Ectodermal cell (in vitro differentiated cells): ENCODE measurements around the gene KCND1.
A peak's percentile ranks its signal among the peaks of the same experiment; 100 is the strongest.

Source experiments
- H3K27ac ChIP-seq: 2 replicates; pipeline ENCODE4 v1.7.0; 2013; ENCODE audit warnings: mild to moderate bottlenecking, low read depth, low read length; ENCODE audit not compliant: insufficient read depth, poor library complexity, severe bottlenecking
- H3K27me3 ChIP-seq: 2 replicates; pipeline ENCODE4 v1.7.0; 2013; ENCODE audit warnings: mild to moderate bottlenecking, low read length; ENCODE audit not compliant: insufficient read depth, control insufficient read depth, poor library complexity, severe bottlenecking
- H3K36me3 ChIP-seq: one replicate; pipeline ENCODE4 v1.7.0; 2013; ENCODE audit warnings: low read length; ENCODE audit not compliant: control insufficient read depth, insufficient read depth
- H3K4me1 ChIP-seq: one replicate; pipeline ENCODE4 v1.7.0; 2013; ENCODE audit warnings: low read length; ENCODE audit not compliant: control insufficient read depth, insufficient read depth
- H3K4me3 ChIP-seq: 2 replicates; pipeline ENCODE4 v1.7.0; 2013; ENCODE audit warnings: low read depth, low read length, control low read depth; ENCODE audit not compliant: insufficient read depth
- H3K9me3 ChIP-seq: 2 replicates; pipeline ENCODE4 v1.7.0; 2013; ENCODE audit warnings: mild to moderate bottlenecking, low read length, moderate library complexity; ENCODE audit not compliant: control insufficient read depth
- WGBS, 2 experiments: methylation state at CpG; one replicate each; pipeline ENCODE4 v1.1.7; 2013; ENCODE audit warnings: missing lambda C conversion rate in 2 of 2; 5-methylcytosine and 5-hydroxymethylcytosine counted together

The KCND1 gene

GRCh38 chrX:48924270-48924669 lies 47.4 kb downstream of the KCND1 start:
- Histone ChIP-seq H3K36me3 (no peaks in the 10 kb centered on the region), H3K4me1 (peaks cover 5% of the 10 kb centered on the region), H3K9me3 (no peaks in the 10 kb centered on the region), H3K27me3 (no peaks in the 10 kb centered on the region), H3K4me3 (no peak overlapping the region), H3K27ac (no peak overlapping the region)
- 96 to 97% methylated on average over 5 of the region's 5 CpGs for WGBS, 2 experiments

GRCh38 chrX:48923771-48924170 lies 47.9 kb downstream of the KCND1 start:
- WGBS, 2 experiments = 96 to 97% methylated on average over 13 of the region's 13 CpGs
- no peaks in the 10 kb centered on the region for H3K36me3 ChIP-seq
- H3K27me3 ChIP-seq = no peaks in the 10 kb centered on the region

DNA sequence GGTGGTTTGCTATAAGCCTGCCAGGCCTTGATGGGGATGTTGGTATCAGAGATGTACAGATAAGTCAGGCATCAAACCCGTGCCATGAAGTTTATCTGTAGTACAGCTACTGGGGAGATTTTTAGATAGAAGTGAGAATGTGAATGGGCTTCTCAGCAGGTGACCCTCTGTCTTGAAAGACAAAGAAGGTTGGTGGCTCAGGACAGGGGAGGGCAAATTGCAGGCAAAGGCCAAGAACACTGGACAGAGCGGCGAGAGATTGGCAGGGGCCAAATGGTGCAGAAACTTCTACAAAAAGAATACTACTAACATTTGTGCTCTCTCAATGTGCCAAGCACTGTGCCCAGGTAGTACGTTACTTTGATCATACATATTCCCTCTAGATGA lies 50.9 kb downstream of the KCND1 start:
- Histone ChIP-seq H3K27me3 (no peaks in the 10 kb centered on the region), H3K4me1 (no peaks in the 10 kb centered on the region), H3K36me3 (no peaks in the 10 kb centered on the region), H3K4me3 (no peak overlapping the region), H3K27ac (no peak overlapping the region), H3K9me3 (no peaks in the 10 kb centered on the region)
- 60 to 61% methylated on average over 4 of the region's 4 CpGs for WGBS, 2 experiments

More at GRCh38 chrX:48923771-48924170, 47.9 kb downstream of the KCND1 start:
- Histone ChIP-seq H3K9me3 (no peaks in the 10 kb centered on the region), H3K27ac (no peak overlapping the region), H3K4me3 (no peak overlapping the region), H3K4me1 (peaks cover 5% of the 10 kb centered on the region)

DNA sequence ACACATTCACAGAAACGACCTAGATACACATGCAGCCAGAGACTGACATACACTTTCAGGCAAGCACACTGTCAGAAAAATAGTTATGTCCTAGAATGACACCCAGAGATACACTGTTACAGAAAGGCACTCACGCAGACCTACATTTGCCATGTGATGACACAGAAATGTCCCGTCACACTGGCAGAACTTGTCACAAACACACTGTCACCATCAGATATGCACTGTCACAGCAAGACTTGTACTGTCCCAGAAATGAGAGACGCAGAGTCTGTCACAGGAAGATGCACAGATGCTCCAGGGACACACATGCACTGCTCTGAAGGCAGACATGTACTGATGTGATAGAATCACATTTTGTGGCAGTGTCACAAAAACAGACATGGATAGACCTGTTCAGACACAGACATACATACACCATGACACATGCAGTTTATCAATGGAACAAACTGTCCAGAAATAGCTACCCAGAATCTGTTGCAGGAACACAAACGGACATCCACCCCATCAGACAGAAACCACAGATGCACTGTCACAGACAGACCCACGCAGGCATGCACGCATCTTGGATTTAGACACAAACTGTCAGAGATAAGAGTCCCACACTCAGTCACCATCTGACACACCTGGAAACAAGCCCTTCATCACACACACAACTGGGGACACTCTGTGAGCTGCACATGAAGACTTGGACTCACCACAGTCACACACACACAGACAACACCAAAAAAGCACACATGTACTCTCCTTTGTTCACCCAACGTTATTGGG lies 51.5 kb downstream of the KCND1 start:
- WGBS, 2 experiments = 67 to 68% methylated on average over 8 of the region's 8 CpGs
- H3K27me3 ChIP-seq = no peaks in the 10 kb centered on the region
- no peak overlapping the region for H3K27ac ChIP-seq
- H3K4me1 ChIP-seq = no peaks in the 10 kb centered on the region
- H3K4me3 ChIP-seq = no peak overlapping the region
- H3K36me3 ChIP-seq = no peaks in the 10 kb centered on the region
- H3K9me3 ChIP-seq = no peaks in the 10 kb centered on the region

GRCh38 chrX:48919360-48919841 lies 52.2 kb downstream of the KCND1 start:
- WGBS, 2 experiments = 2% methylated on average over 15 of the region's 15 CpGs
- Histone ChIP-seq H3K27ac (peak overlapping the region; percentile 86), H3K4me3 (peak overlapping the region; percentile 31), H3K4me1 (no peaks in the 10 kb centered on the region), H3K9me3 (no peaks in the 10 kb centered on the region), H3K36me3 (no peaks in the 10 kb centered on the region), H3K27me3 (no peaks in the 10 kb centered on the region)

GRCh38 chrX:48918643-48919340 lies 52.9 kb downstream of the KCND1 start, which contains the start of gene PIM2:
Gene PIM2 (minus strand): TSS chrX:48919024. CDS start chrX:48918834, 190 bp downstream.
- Histone ChIP-seq H3K27me3 (no peaks in the 10 kb centered on the region), H3K9me3 (no peaks in the 10 kb centered on the region), H3K4me1 (no peaks in the 10 kb centered on the region), H3K27ac (peak within 1 kb of the TSS; percentile 86), H3K4me3 (peak within 1 kb of the TSS; percentile 56), H3K36me3 (no peaks in the 10 kb centered on the region)
- 0% methylated on average over 51 to 55 of the region's 55 CpGs for WGBS, 2 experiments

GRCh38 chrX:48918301-48918642 lies 53.4 kb downstream of the KCND1 start:
- H3K4me1 ChIP-seq = no peaks in the 10 kb centered on the region
- H3K27me3 ChIP-seq = no peaks in the 10 kb centered on the region
- H3K9me3 ChIP-seq = no peaks in the 10 kb centered on the region
- no peak overlapping the region for H3K27ac ChIP-seq
- H3K4me3 ChIP-seq = peak overlapping the region; percentile 56
- no peaks in the 10 kb centered on the region for H3K36me3 ChIP-seq
- WGBS, 2 experiments = 0 to 1% methylated on average over 21 to 22 of the region's 23 CpGs

- Histone ChIP-seq H3K27me3 (no peaks in the 10 kb centered on the region), H3K4me3 (peak overlapping the region; percentile 56), H3K9me3 (no peaks in the 10 kb centered on the region), H3K36me3 (no peaks in the 10 kb centered on the region), H3K4me1 (no peaks in the 10 kb centered on the region), H3K27ac (no peak overlapping the region)
- WGBS, 2 experiments = 1 to 2% methylated on average over 26 to 27 of the region's 27 CpGs
Measured at GRCh38 chrX:48917139-48918001, 54.3 kb downstream of the KCND1 start.

DNA sequence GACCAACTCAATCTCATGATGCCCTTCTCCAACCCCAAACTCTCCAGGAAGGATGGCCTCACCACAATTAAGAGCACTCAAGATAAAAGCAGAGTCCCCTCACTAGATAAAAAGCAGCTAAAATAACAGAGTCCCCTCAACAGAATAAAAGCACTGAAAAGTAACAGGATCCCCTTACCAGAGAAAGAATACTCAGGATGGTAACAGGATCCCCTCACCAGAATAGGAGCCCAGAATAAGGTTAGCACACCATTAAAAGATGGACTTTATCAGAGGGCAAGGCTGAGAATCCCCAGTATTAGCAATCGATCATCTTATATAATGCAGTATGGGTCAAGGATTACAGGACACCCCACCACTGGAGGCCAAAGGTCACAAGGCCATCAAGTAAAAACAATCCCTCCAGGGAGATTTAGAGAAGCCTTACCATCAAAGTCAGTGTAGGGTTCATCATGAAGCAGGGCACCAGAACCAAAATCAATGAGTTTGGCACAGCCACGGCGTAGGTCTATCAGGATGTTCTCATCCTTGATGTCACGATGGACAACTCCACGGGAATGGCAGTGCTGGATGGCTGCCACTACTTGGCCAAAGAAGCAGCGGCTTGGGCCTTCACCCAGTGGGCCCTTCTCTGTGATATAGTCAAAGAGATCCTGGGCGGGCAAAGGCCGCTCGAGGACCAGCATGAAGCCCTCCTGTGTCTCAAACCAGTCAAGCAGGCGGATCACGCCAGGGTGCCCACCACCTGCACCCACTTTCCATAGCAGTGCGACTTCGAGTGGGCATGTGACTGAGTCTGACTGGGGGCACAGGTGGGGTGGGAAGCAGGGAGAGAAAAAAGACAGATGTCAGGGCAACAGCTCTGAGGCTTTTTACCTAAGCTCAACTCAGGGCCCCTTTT lies 56.8 kb downstream of the KCND1 start:
- Histone ChIP-seq H3K27ac (no peak overlapping the region), H3K4me1 (no peaks in the 10 kb centered on the region), H3K4me3 (no peak overlapping the region), H3K27me3 (no peaks in the 10 kb centered on the region), H3K36me3 (no peaks in the 10 kb centered on the region), H3K9me3 (no peaks in the 10 kb centered on the region)
- 93 to 95% methylated on average over 11 to 13 of the region's 13 CpGs for WGBS, 2 experiments
